ENCODE measurements around the gene PON2. TPM values are rescaled to one million over a fixed set of nuclear protein-coding genes. Genes with fewer than 3 reads are reported as not detected.

Gene PON2
- total and polyA plus RNA-seq, 2 of the 13 experiments (the other 11 are each of a cell fraction or from before 2014, with no cell fraction given), result 202 to 217 TPM

DNA sequence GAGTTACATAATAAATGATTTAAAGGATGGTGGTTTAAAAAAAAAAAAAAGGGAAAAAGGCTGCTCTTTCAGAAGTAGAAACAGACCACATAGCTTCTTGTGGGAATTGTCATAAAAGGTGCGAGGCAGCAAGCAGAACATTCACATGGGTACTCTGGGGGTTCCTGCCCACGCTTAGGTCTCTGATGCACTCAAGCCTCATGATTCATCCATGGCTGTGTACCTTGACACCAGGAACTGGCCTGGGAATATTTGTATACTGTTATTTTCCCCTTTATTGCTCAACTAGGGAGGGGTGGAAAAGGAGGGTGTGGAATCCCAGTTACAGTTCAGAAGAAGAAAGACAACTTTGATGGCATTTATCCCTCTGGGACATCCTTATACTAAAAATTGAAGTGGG, 4.0 kb downstream of the PON2 start (continued):
- peak; percentile 83; the same call in 1 of the 2 replicates for TF ChIP-seq PATZ1 (CRISPR knock-in tag; IDR thresholded peaks at IDR 0.05)
- TF ChIP-seq, protein P1, sequence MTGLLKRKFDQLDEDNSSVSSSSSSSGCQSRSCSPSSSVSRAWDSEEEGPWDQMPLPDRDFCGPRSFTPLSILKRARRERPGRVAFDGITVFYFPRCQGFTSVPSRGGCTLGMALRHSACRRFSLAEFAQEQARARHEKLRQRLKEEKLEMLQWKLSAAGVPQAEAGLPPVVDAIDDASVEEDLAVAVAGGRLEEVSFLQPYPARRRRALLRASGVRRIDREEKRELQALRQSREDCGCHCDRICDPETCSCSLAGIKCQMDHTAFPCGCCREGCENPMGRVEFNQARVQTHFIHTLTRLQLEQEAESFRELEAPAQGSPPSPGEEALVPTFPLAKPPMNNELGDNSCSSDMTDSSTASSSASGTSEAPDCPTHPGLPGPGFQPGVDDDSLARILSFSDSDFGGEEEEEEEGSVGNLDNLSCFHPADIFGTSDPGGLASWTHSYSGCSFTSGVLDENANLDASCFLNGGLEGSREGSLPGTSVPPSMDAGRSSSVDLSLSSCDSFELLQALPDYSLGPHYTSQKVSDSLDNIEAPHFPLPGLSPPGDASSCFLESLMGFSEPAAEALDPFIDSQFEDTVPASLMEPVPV (CRISPR knock-in tag; IDR thresholded peaks at IDR 0.05), result no peak
- TF ChIP-seq, protein P2, sequence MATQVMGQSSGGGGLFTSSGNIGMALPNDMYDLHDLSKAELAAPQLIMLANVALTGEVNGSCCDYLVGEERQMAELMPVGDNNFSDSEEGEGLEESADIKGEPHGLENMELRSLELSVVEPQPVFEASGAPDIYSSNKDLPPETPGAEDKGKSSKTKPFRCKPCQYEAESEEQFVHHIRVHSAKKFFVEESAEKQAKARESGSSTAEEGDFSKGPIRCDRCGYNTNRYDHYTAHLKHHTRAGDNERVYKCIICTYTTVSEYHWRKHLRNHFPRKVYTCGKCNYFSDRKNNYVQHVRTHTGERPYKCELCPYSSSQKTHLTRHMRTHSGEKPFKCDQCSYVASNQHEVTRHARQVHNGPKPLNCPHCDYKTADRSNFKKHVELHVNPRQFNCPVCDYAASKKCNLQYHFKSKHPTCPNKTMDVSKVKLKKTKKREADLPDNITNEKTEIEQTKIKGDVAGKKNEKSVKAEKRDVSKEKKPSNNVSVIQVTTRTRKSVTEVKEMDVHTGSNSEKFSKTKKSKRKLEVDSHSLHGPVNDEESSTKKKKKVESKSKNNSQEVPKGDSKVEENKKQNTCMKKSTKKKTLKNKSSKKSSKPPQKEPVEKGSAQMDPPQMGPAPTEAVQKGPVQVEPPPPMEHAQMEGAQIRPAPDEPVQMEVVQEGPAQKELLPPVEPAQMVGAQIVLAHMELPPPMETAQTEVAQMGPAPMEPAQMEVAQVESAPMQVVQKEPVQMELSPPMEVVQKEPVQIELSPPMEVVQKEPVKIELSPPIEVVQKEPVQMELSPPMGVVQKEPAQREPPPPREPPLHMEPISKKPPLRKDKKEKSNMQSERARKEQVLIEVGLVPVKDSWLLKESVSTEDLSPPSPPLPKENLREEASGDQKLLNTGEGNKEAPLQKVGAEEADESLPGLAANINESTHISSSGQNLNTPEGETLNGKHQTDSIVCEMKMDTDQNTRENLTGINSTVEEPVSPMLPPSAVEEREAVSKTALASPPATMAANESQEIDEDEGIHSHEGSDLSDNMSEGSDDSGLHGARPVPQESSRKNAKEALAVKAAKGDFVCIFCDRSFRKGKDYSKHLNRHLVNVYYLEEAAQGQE (IDR thresholded peaks at IDR 0.05; ENCODE audit: borderline replicate concordance in 1 of 2, low read depth in 1 of 2, low read length in 2 of 2), result no peak
- 0 out of 2 replicates have a peak, but pooled peaks have one; percentile 16 for TF ChIP-seq ZFP1 (CRISPR knock-in tag; IDR thresholded peaks at IDR 0.05)
- peak in 1 of 2 experiments; percentile 54; a peak in 1 of 4 replicates for TF ChIP-seq KLF16 (CRISPR knock-in tag; IDR thresholded peaks at IDR 0.05)
- TF ChIP-seq POLR2G (IDR thresholded peaks at IDR 0.05; ENCODE audit: low read depth, low read length), result no peak
- 0 out of 2 replicates have a peak, but pooled peaks have one; percentile 14 for TF ChIP-seq KDM6A (CRISPR knock-in tag; IDR thresholded peaks at IDR 0.05; ENCODE audit: low read depth)
- no peak for TF ChIP-seq FOXC1 (CRISPR knock-in tag; IDR thresholded peaks at IDR 0.05; ENCODE audit: borderline replicate concordance)
- TF ChIP-seq PRDM10 (CRISPR knock-in tag; IDR thresholded peaks at IDR 0.05; ENCODE audit: low read depth), result no peak
- no peak for TF ChIP-seq JDP2 (CRISPR knock-in tag; IDR thresholded peaks at IDR 0.05; ENCODE audit: borderline replicate concordance)
- no peak for TF ChIP-seq STAT6 (CRISPR knock-in tag; IDR thresholded peaks at IDR 0.05; ENCODE audit: borderline replicate concordance)
- TF ChIP-seq BORCS8-MEF2B (CRISPR knock-in tag; IDR thresholded peaks at IDR 0.05), result no peak
- TF ChIP-seq SATB2 (CRISPR knock-in tag; IDR thresholded peaks at IDR 0.05), result no peak
- TF ChIP-seq ZSCAN25 (CRISPR knock-in tag; IDR thresholded peaks at IDR 0.05), result peak; percentile 75

All from HepG2 (cell line).